ENCODE data around the gene PRR4.

Gene PRR4

GRCh38 chr12:10849425-10849878, at the start of gene PRR4:
PRR4 (minus strand) TSS chr12:10849475; CDS start chr12:10849437, 38 bp downstream.
- no peak for DNase-seq

GRCh38 chr12:10896854-10897253, 47.6 kb upstream of the PRR4 start:
- DNase-seq: no peak

- DNase-seq: no peak
Measured at GRCh38 chr12:10891937-10892336, 42.7 kb upstream of the PRR4 start.

GRCh38 chr12:10889226-10889625, 40.0 kb upstream of the PRR4 start:
- no peak for DNase-seq

GRCh38 chr12:10884086-10884725, 34.9 kb upstream of the PRR4 start, which contains the start of gene PRH1:
PRH1 (minus strand) TSS chr12:10884255; CDS start chr12:10884217, 38 bp downstream.
- DNase-seq: no peak

GRCh38 chr12:10873378-10873777, 24.1 kb upstream of the PRR4 start:
- DNase-seq: no peak

GRCh38 chr12:10867381-10867780, 18.1 kb upstream of the PRR4 start:
- DNase-seq: no peak

- DNase-seq: no peak
Measured at GRCh38 chr12:10863512-10864218, 14.4 kb upstream of the PRR4 start.

- no peak for DNase-seq
Measured at GRCh38 chr12:10861366-10861765, 12.1 kb upstream of the PRR4 start.

- DNase-seq: no peak
Measured at GRCh38 chr12:10855807-10856206, 6.5 kb upstream of the PRR4 start.

- no peak for DNase-seq
Measured at GRCh38 chr12:10853776-10854175, 4.5 kb upstream of the PRR4 start.

- DNase-seq: no peak
Measured at GRCh38 chr12:10851243-10851858, 2.1 kb upstream of the PRR4 start.

- DNase-seq: no peak
Measured at GRCh38 chr12:10847744-10848143, 1.5 kb downstream of the PRR4 start.

- no peak for DNase-seq
Measured at GRCh38 chr12:10842862-10843261, 6.4 kb downstream of the PRR4 start.

- no peak for DNase-seq
Measured at GRCh38 chr12:10838461-10838860, 10.8 kb downstream of the PRR4 start.

GRCh38 chr12:10829994-10830393, 19.3 kb downstream of the PRR4 start:
- no peak for DNase-seq

GRCh38 chr12:10826258-10826657, 23.0 kb downstream of the PRR4 start, which contains the start of gene TAS2R10:
TAS2R10 (minus strand) TSS chr12:10826358; CDS start chr12:10826269, 89 bp downstream.
- no peak for DNase-seq

- DNase-seq: no peak
Measured at GRCh38 chr12:10824957-10825356, 24.3 kb downstream of the PRR4 start.

GRCh38 chr12:10811883-10812536, 37.3 kb downstream of the PRR4 start:
- DNase-seq: no peak

- no peak for DNase-seq
Measured at GRCh38 chr12:10810068-10810467, 39.2 kb downstream of the PRR4 start, which contains the start of gene TAS2R9. TAS2R9 (minus strand) TSS chr12:10810168; CDS start chr12:10810075, 93 bp downstream.

GRCh38 chr12:10807186-10807585, 42.1 kb downstream of the PRR4 start, which contains the start of gene TAS2R8:
TAS2R8 (minus strand) TSS chr12:10807286; CDS start chr12:10806980, 306 bp downstream.
- DNase-seq: no peak

- DNase-seq: no peak
Measured at GRCh38 chr12:10802587-10802986, 46.7 kb downstream of the PRR4 start, which contains the start of gene TAS2R7. TAS2R7 (minus strand) TSS chr12:10802627; CDS start chr12:10802570, 57 bp downstream.

GRCh38 chr12:10801741-10802140, 47.5 kb downstream of the PRR4 start:
- no peak for DNase-seq
